Measurements from ENCODE around the gene RCE1.

DNA sequence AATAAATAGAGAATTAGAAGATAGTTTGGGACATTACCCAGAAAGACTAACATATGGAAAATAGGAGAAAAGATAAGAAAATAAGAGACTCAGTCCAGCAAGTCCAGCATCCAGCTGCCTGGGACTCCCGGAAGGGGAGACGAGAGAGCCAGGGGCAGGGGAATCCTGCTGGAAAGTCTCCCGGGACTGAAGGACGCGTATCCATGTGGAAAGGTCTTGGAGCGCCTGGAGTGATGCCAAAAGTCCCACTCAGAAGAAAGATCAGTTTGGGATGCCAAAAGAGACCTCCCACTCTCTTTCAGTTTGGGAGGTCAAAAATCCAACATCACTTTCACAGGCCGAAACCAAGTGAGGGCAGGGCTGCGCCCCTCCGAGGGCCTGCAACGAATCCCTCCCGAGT lies 44.3 kb downstream of the RCE1 start:
- TF ChIP-seq, protein P1, sequence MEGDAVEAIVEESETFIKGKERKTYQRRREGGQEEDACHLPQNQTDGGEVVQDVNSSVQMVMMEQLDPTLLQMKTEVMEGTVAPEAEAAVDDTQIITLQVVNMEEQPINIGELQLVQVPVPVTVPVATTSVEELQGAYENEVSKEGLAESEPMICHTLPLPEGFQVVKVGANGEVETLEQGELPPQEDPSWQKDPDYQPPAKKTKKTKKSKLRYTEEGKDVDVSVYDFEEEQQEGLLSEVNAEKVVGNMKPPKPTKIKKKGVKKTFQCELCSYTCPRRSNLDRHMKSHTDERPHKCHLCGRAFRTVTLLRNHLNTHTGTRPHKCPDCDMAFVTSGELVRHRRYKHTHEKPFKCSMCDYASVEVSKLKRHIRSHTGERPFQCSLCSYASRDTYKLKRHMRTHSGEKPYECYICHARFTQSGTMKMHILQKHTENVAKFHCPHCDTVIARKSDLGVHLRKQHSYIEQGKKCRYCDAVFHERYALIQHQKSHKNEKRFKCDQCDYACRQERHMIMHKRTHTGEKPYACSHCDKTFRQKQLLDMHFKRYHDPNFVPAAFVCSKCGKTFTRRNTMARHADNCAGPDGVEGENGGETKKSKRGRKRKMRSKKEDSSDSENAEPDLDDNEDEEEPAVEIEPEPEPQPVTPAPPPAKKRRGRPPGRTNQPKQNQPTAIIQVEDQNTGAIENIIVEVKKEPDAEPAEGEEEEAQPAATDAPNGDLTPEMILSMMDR (conservative IDR thresholded peaks at IDR 0.05 in 1 of 2, IDR thresholded peaks at IDR 0.05 in 1 of 2; ENCODE audit: low read depth in 1 of 2, low read length in 2 of 2) = no peak
- TF ChIP-seq EZH2 (IDR thresholded peaks at IDR 0.05; ENCODE audit: low read length, missing control alignments) = no peak

All from fibroblast of lung (primary cell).